ENCODE results near the gene HEBP1.
A peak's percentile ranks its signal among the peaks of the same experiment; 100 is the strongest.

The HEBP1 gene

DNA sequence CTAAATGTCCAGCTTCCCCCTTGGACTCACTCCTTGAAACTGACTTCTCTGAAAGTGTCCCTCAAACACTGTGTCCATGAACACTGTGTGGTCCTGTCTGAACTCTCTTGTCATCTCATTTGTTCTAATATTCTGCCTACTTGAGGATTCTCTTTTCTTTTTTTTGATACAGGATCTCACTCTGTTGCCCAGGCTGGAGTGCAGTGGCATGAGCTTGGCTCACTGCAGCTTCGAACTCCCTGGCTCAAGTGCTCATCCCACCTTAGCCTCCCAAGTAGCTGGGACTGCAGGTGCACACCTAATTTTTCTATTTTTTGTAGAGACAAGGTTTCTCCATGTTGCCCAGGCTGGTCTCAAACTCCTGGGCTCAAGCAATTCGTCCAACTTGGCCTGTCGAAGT, 4.9 kb upstream of the HEBP1 start:
- TF ChIP-seq, protein P1, sequence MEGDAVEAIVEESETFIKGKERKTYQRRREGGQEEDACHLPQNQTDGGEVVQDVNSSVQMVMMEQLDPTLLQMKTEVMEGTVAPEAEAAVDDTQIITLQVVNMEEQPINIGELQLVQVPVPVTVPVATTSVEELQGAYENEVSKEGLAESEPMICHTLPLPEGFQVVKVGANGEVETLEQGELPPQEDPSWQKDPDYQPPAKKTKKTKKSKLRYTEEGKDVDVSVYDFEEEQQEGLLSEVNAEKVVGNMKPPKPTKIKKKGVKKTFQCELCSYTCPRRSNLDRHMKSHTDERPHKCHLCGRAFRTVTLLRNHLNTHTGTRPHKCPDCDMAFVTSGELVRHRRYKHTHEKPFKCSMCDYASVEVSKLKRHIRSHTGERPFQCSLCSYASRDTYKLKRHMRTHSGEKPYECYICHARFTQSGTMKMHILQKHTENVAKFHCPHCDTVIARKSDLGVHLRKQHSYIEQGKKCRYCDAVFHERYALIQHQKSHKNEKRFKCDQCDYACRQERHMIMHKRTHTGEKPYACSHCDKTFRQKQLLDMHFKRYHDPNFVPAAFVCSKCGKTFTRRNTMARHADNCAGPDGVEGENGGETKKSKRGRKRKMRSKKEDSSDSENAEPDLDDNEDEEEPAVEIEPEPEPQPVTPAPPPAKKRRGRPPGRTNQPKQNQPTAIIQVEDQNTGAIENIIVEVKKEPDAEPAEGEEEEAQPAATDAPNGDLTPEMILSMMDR (IDR thresholded peaks at IDR 0.05; ENCODE audit: borderline replicate concordance, insufficient read depth, low read depth, low read length): no peak
- H3K4me3 ChIP-seq (ENCODE audit: low read depth, low read length): no peak overlapping the region

DNA sequence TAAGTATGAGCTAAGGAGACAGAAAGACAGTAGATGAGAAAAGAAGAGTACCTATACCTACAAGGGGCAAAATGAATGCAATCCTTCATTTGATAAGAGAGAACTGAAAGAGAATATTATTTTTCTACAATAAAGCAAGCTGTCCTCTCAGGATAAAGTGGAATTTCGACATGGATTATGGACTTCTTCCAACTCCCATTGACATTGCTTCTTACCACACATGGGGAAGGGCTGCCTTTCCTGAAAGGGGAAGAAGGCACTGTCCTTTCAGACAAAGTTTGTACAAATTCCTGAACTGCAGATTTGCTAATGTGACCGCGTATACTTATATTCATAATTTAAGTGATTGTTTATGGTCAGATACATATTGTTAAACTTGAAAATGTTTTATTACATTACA, 4.3 kb upstream of the HEBP1 start:
- H3K4me3 ChIP-seq (ENCODE audit: low read depth, low read length): no peak overlapping the region
- TF ChIP-seq, protein P1 (IDR thresholded peaks at IDR 0.05; ENCODE audit: borderline replicate concordance, insufficient read depth, low read depth, low read length): no peak

DNA sequence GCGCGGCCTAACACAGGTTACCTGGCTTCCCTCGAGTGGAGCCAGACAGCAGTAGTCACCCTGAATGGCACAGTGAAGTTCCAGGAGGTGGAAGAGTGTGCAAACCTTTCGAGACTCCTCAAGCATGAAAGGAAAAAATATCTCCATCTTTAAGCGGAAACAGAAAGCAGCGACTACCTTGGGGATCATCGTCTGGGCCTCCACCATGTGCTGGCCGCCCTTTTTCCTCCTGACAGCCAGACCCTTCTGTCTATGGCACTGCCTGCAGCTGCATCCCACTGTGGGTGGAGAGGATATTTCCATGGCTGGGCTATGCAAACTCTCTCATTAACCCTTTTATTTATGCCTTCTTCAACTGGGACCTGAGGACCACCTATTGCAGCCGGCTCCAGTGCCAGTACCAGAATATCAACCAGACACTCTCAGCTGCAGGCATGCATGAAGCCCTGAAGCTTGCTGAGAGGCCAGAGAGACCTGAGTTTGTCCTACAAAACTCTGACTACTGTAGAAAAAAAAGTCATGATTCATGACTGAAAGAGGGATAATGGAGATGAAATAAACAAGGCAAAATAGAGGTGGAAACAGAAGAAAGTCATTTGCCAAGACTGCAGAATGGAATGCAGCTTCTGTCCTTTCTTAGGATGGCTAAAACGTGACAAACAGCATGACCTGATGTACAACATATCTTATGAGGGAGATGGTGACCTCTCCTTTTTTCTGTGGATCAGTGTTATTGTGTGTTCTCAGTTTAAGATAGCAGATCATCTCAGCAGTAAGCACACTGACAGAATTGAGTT, 2.4 kb upstream of the HEBP1 start:
- no peak overlapping the region for H3K4me3 ChIP-seq (ENCODE audit: low read depth, low read length)
- TF ChIP-seq, protein P1 (IDR thresholded peaks at IDR 0.05; ENCODE audit: borderline replicate concordance, insufficient read depth, low read depth, low read length): no peak

DNA sequence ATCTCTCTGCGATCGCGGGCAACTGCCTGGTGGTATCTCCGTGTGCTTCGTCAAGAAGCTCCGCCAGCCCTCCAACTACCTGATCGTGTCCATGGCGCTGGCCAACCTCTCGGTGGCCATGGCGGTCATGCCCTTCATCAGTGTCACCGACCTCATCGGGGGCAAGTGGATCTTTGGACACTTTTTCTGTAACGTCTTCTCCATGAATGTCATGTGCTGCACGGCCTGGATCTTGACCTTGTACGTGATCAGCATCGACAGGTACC, 1.6 kb upstream of the HEBP1 start:
- H3K4me3 ChIP-seq (ENCODE audit: low read depth, low read length): peak overlapping the region; percentile 46
- TF ChIP-seq, protein P1 (IDR thresholded peaks at IDR 0.05; ENCODE audit: borderline replicate concordance, insufficient read depth, low read depth, low read length): no peak

DNA sequence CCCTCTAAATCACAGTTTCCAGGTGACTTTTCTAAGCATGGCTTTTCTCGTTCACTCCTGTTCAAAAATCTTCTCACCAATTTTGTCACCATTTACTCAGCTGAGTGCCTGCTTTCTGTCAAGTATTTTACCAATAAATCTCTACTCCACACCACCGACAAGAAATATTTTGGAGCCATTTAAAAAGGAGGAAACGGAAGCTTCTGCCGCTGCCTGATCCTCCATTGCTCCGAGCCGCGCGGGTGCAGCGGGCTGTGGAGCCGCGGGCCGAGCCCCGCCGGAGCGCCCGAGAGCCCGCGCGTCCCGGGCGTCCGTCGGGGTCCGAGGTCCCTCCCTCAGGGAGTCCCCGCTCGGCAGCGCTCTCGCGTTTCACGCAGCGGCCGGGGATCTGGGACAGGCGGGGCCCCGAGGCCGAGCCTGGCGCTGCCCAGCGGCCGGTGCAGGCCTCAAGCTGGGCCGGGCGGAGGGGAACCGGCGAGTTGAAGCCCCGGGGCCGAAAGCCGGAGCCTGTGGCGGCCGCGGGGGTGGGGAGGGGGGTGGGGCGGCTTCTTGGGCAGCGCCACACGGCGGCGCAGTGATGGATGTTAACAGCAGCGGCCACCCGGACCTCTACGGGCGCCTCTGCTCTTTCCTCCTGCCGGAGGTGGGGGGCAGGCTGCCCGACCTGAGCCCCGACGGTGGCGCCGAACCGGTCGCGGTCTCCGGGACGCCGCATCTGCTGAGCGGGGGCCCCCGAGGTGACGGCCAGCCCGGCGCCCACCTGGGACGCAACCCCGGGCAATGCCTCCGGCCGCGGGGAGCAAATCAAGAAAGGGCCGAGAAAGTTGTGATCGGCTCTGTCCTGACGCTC, 1.1 kb upstream of the HEBP1 start:
- TF ChIP-seq, protein P1 (IDR thresholded peaks at IDR 0.05; ENCODE audit: borderline replicate concordance, insufficient read depth, low read depth, low read length): peak; percentile 26; the same call in 1 of the 2 replicates
- H3K4me3 ChIP-seq (ENCODE audit: low read depth, low read length): peak overlapping the region; percentile 46

DNA sequence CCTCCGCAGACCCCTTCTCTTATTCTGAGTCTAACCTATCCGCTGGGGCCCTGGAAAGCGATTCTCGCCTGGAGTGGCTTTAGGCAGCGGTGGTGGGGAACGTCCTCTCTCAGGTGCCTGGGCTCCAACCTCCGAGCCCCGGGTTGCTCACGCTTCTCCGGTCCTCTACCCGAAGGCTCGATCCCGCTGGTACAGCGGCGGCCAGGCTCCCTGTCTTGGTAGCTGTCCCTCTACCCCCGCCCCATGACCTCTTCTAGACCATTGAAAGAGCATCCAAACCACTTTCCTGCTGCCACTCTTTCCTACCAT, 505 bp upstream of the HEBP1 start:
- H3K4me3 ChIP-seq (ENCODE audit: low read depth, low read length): peak overlapping the region; percentile 30
- TF ChIP-seq, protein P1 (IDR thresholded peaks at IDR 0.05; ENCODE audit: borderline replicate concordance, insufficient read depth, low read depth, low read length): no peak
